PC-9 (cell line): Measurements from ENCODE around the gene DIRAS3. TPM values are rescaled to one million over a fixed set of nuclear protein-coding genes. Genes with fewer than 3 reads are reported as not detected.

Experiments used
- BruUV-seq: library from RNA; stranded (reverse); fragments of 400-500 nt; replicated peaks from 2 replicates; lab custom pipeline; 2021; lab: Mats Ljungman, UMichigan
- CTCF ChIA-PET: fragments of 300-600 bp; sonication (Branson Sonifier 250); formaldehyde crosslinking; loops from one replicate; lab custom pipeline; 2022; ENCODE audit warnings: antibody characterized with exemption; lab: Charles Lee
- POLR2A ChIA-PET: fragments of 300-600 bp; sonication (Branson Sonifier 250); formaldehyde crosslinking; loops from one replicate; lab custom pipeline; 2022; ENCODE audit warnings: antibody characterized with exemption; ENCODE audit not compliant: unreplicated experiment; lab: Charles Lee
- DNase-seq, 2 experiments: peaks; one replicate each; pipeline versions ENCODE4 v3.0.0 to v3.0.0-alpha.2; 2015 to 2022; ENCODE audit warnings: mixed read lengths in 1 of 2
- H2AFZ ChIP-seq: fragments of 200-600 bp; sonication (generic); 2 replicates; pipeline ENCODE4 v1.8.1; 2017; ENCODE audit warnings: antibody characterized with exemption
- H3F3A ChIP-seq: fragments of 200-600 bp; sonication (generic); 2 replicates; pipeline ENCODE4 v1.8.1; 2017; ENCODE audit warnings: antibody characterized with exemption, mild to moderate bottlenecking, low read depth; ENCODE audit not compliant: insufficient read depth
- H3K27ac ChIP-seq: fragments of 200-600 bp; sonication (generic); 2 replicates; pipeline ENCODE4 v1.6.1; 2016; ENCODE audit warnings: mixed run types
- H3K27me3 ChIP-seq: fragments of 200-600 bp; sonication (generic); 2 replicates; pipeline ENCODE4 v1.6.1; 2016; ENCODE audit warnings: low read depth, mixed run types; ENCODE audit not compliant: insufficient read depth
- H3K36me3 ChIP-seq: fragments of 200-600 bp; sonication (generic); 2 replicates; pipeline ENCODE4 v1.6.1; 2016; ENCODE audit warnings: low read depth, mixed run types
- H3K4me1 ChIP-seq: fragments of 200-600 bp; sonication (generic); replicated peaks from 2 replicates; pipeline ENCODE4 v1.6.1; 2016; ENCODE audit warnings: mixed run types; ENCODE audit not compliant: insufficient read depth
- H3K4me2 ChIP-seq: fragments of 200-600 bp; sonication (generic); 2 replicates; pipeline ENCODE4 v1.6.1; 2017; ENCODE audit warnings: mixed run types
- H3K4me3 ChIP-seq: fragments of 200-600 bp; sonication (generic); 2 replicates; pipeline ENCODE4 v1.6.1; 2016; ENCODE audit warnings: mixed run types
- H3K79me2 ChIP-seq: fragments of 200-600 bp; sonication (generic); 2 replicates; pipeline ENCODE4 v1.6.1; 2017; ENCODE audit warnings: low read depth, mixed run types
- H3K9me2 ChIP-seq: fragments of 200-600 bp; sonication (generic); 2 replicates; pipeline ENCODE4 v1.8.1; 2017; ENCODE audit warnings: mild to moderate bottlenecking; ENCODE audit not compliant: insufficient read depth
- H3K9me3 ChIP-seq: fragments of 200-600 bp; sonication (generic); 2 replicates; pipeline ENCODE4 v1.8.1; 2016; ENCODE audit warnings: low read depth; ENCODE audit not compliant: insufficient read depth
- H4K20me1 ChIP-seq: fragments of 200-600 bp; sonication (generic); 2 replicates; pipeline ENCODE4 v1.8.1; 2017; ENCODE audit not compliant: insufficient read depth
- EZH2 ChIP-seq: fragments of 200-600 bp; sonication (generic); IDR thresholded peaks from 2 replicates; pipeline ENCODE4 v1.8.0; 2017; ENCODE audit warnings: antibody characterized with exemption, low read depth
- intact Hi-C: fragments of 100-400 bp; cut with micrococcal nuclease; formaldehyde crosslinking; loops from one replicate; pipeline ENCODE4 v1.10.0; 2022; ENCODE audit not compliant: unreplicated experiment
- total RNA-seq: library from RNA; stranded (reverse); gene quantifications from 2 replicates; pipeline ENCODE4 v1.2.3, GENCODE V29; 2021
- TF ChIP-seq, protein P1 (sequence below): fragments of 200-600 bp; sonication (generic); conservative IDR thresholded peaks from 2 replicates; pipeline ENCODE4 v1.6.1; 2017; ENCODE audit warnings: mixed run types, antibody characterized with exemption, mild to moderate bottlenecking, moderate library complexity

DIRAS3 gene
- total RNA-seq, 1 experiment from 2014 or later: not detected

GRCh38 chr1:67997746-67998145, 52.7 kb downstream of the DIRAS3 start:
- 0 out of 2 replicates have a peak, but pooled peaks cover 4% of the 10 kb centered on the region for H3K9me3 ChIP-seq
- intact Hi-C loops: no loop called here

More at GRCh38 chr1:67997746-67998145, 52.7 kb downstream of the DIRAS3 start:
- no peaks in the 10 kb centered on the region for H3F3A ChIP-seq
- H3K4me3 ChIP-seq: no peak overlapping the region
- CTCF ChIA-PET: no interaction called here
- no peaks in the 10 kb centered on the region for H3K27me3 ChIP-seq
- H4K20me1 ChIP-seq: no peaks in the 10 kb centered on the region
- TF ChIP-seq, protein P1, sequence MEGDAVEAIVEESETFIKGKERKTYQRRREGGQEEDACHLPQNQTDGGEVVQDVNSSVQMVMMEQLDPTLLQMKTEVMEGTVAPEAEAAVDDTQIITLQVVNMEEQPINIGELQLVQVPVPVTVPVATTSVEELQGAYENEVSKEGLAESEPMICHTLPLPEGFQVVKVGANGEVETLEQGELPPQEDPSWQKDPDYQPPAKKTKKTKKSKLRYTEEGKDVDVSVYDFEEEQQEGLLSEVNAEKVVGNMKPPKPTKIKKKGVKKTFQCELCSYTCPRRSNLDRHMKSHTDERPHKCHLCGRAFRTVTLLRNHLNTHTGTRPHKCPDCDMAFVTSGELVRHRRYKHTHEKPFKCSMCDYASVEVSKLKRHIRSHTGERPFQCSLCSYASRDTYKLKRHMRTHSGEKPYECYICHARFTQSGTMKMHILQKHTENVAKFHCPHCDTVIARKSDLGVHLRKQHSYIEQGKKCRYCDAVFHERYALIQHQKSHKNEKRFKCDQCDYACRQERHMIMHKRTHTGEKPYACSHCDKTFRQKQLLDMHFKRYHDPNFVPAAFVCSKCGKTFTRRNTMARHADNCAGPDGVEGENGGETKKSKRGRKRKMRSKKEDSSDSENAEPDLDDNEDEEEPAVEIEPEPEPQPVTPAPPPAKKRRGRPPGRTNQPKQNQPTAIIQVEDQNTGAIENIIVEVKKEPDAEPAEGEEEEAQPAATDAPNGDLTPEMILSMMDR: no peak
- no peak for TF ChIP-seq EZH2
- H3K79me2 ChIP-seq: no peaks in the 10 kb centered on the region
- no peak overlapping the region for H2AFZ ChIP-seq
- POLR2A ChIA-PET: no interaction called here
- BruUV-seq: no TSS peak
- no peak overlapping the region for H3K4me2 ChIP-seq
- H3K4me1 ChIP-seq: no peaks in the 10 kb centered on the region
- no peaks in the 10 kb centered on the region for H3K9me2 ChIP-seq
- DNase-seq: no peak
- H3K27ac ChIP-seq: no peak overlapping the region
- H3K36me3 ChIP-seq: no peaks in the 10 kb centered on the region

Other genes starting within 250 kb of the DIRAS3 start
- gene GNG12, start 217.2 kb downstream of the DIRAS3 start, total RNA-seq: 69.9 and 102 TPM in 2 replicates
- gene WLS, start 181.9 kb upstream of the DIRAS3 start, total RNA-seq: 19.8 and 30.5 TPM in 2 replicates